NCI-H82 treated with DMSO at 0.1 percent for 48 hours (cell line): ENCODE data around the gene JPH4.

ENCODE experiments used
- DNase-seq: peaks from one replicate; lab custom pipeline; 2025; ENCODE audit not compliant: unreplicated experiment; lab: John Stamatoyannopoulos, UW

Gene JPH4

GRCh38 chr14:23578560-23579310 is at the start of gene JPH4:
Gene JPH4 (minus strand): TSS chr14:23578790. CDS start chr14:23577453, 1,337 bp downstream.
- DNase-seq, result no peak

GRCh38 chr14:23627961-23628360 is 49.4 kb upstream of the JPH4 start:
- DNase-seq, result no peak

- no peak for DNase-seq
Observed at GRCh38 chr14:23626946-23627345, 48.4 kb upstream of the JPH4 start.

GRCh38 chr14:23624830-23625404 is 46.3 kb upstream of the JPH4 start:
- DNase-seq, result no peak

GRCh38 chr14:23623962-23624361 is 45.4 kb upstream of the JPH4 start:
- DNase-seq, result no peak

- DNase-seq, result no peak
Observed at GRCh38 chr14:23622990-23623389, 44.4 kb upstream of the JPH4 start.

- DNase-seq, result no peak
Observed at GRCh38 chr14:23621932-23622730, 43.5 kb upstream of the JPH4 start.

- no peak for DNase-seq
Observed at GRCh38 chr14:23621204-23621931, 42.8 kb upstream of the JPH4 start.

- no peak for DNase-seq
Observed at GRCh38 chr14:23620177-23620702, 41.6 kb upstream of the JPH4 start.

- DNase-seq, result no peak
Observed at GRCh38 chr14:23618415-23618988, 39.9 kb upstream of the JPH4 start.

GRCh38 chr14:23617539-23617938 is 38.9 kb upstream of the JPH4 start:
- DNase-seq, result no peak

GRCh38 chr14:23615856-23616255 is 37.3 kb upstream of the JPH4 start:
- no peak for DNase-seq

GRCh38 chr14:23614395-23614828 is 35.8 kb upstream of the JPH4 start:
- no peak for DNase-seq

- no peak for DNase-seq
Observed at GRCh38 chr14:23613242-23614070, 34.9 kb upstream of the JPH4 start.

GRCh38 chr14:23612802-23613201 is 34.2 kb upstream of the JPH4 start:
- no peak for DNase-seq

GRCh38 chr14:23612354-23612732 is 33.8 kb upstream of the JPH4 start:
- no peak for DNase-seq

- no peak for DNase-seq
Observed at GRCh38 chr14:23610815-23611289, 32.3 kb upstream of the JPH4 start.

- DNase-seq, result no peak
Observed at GRCh38 chr14:23610090-23610814, 31.7 kb upstream of the JPH4 start.
